CD4-positive, alpha-beta T cell treated with Interleukin-12 subunit alpha and Interleukin-12 subunit beta, for 1 hour (primary cell): Measurements from ENCODE around the gene KLHDC8B.

ENCODE experiments used
- DNase-seq: peaks from one replicate; pipeline ENCODE4 v3.0.0-alpha.2; 2020

The KLHDC8B gene

GRCh38 chr3:49161197-49161596, 10.2 kb upstream of the KLHDC8B start:
- no peak for DNase-seq

GRCh38 chr3:49161808-49162530, 9.4 kb upstream of the KLHDC8B start:
- no peak for DNase-seq

- no peak for DNase-seq
Measured at GRCh38 chr3:49162751-49163419, 8.5 kb upstream of the KLHDC8B start.

- DNase-seq: no peak
Measured at GRCh38 chr3:49163609-49164008, 7.8 kb upstream of the KLHDC8B start.

GRCh38 chr3:49164983-49165720, 6.2 kb upstream of the KLHDC8B start:
- no peak for DNase-seq

GRCh38 chr3:49165771-49166751, 5.3 kb upstream of the KLHDC8B start, which contains the start of gene CCDC71:
Gene CCDC71 (minus strand): TSS chr3:49166331. CDS start chr3:49164208, 2,123 bp downstream.
- peak; percentile 83 for DNase-seq

- DNase-seq: no peak
Measured at GRCh38 chr3:49166752-49167556, 4.4 kb upstream of the KLHDC8B start.

GRCh38 chr3:49170744-49171118, 667 bp upstream of the KLHDC8B start:
- DNase-seq: no peak

- no peak for DNase-seq
Measured at GRCh38 chr3:49171775-49172500, 540 bp downstream of the KLHDC8B start.

- no peak for DNase-seq
Measured at GRCh38 chr3:49172551-49173041, 1.2 kb downstream of the KLHDC8B start.

GRCh38 chr3:49173116-49173791, 1.9 kb downstream of the KLHDC8B start:
- no peak for DNase-seq

- DNase-seq: no peak
Measured at GRCh38 chr3:49173792-49174170, 2.4 kb downstream of the KLHDC8B start.

GRCh38 chr3:49174397-49174985, 3.1 kb downstream of the KLHDC8B start:
- DNase-seq: no peak

GRCh38 chr3:49175530-49175929, 4.1 kb downstream of the KLHDC8B start:
- DNase-seq: no peak

GRCh38 chr3:49177073-49177472, 5.7 kb downstream of the KLHDC8B start:
- no peak for DNase-seq

GRCh38 chr3:49180116-49180515, 8.7 kb downstream of the KLHDC8B start:
- no peak for DNase-seq

- no peak for DNase-seq
Measured at GRCh38 chr3:49181351-49181750, 10.0 kb downstream of the KLHDC8B start.

GRCh38 chr3:49182682-49183081, 11.3 kb downstream of the KLHDC8B start:
- DNase-seq: no peak

GRCh38 chr3:49183873-49184272, 12.5 kb downstream of the KLHDC8B start:
- no peak for DNase-seq

GRCh38 chr3:49191741-49192140, 20.3 kb downstream of the KLHDC8B start:
- no peak for DNase-seq
